Subcutaneous adipose tissue (tissue), 4 donors: ENCODE results near the gene LYPLA2. TPM values are rescaled to one million over a fixed set of nuclear protein-coding genes. Genes with fewer than 3 reads are reported as not detected.

Source experiments
- total RNA-seq, 4 donors: library from RNA; depleted of rRNA; stranded (reverse); fragments of >200 nt; gene quantifications; one replicate each; pipeline ENCODE4 v1.1.0, GENCODE V29; 2016
- TF ChIP-seq, protein P1 (sequence below): fragments of 450-650 bp; IDR thresholded peaks from one replicate; pipeline ENCODE4 v1.5.1; 2016; ENCODE audit warnings: low read depth, mild to moderate bottlenecking, control low read depth, antibody characterized with exemption, moderate library complexity

The LYPLA2 gene
- total RNA-seq, 4 donors from 2014 or later: 20.3 to 34.0 (median 27.5) TPM

GRCh38 chr1:23805025-23805424 lies 14.1 kb downstream of the LYPLA2 start:
- TF ChIP-seq, protein P1, sequence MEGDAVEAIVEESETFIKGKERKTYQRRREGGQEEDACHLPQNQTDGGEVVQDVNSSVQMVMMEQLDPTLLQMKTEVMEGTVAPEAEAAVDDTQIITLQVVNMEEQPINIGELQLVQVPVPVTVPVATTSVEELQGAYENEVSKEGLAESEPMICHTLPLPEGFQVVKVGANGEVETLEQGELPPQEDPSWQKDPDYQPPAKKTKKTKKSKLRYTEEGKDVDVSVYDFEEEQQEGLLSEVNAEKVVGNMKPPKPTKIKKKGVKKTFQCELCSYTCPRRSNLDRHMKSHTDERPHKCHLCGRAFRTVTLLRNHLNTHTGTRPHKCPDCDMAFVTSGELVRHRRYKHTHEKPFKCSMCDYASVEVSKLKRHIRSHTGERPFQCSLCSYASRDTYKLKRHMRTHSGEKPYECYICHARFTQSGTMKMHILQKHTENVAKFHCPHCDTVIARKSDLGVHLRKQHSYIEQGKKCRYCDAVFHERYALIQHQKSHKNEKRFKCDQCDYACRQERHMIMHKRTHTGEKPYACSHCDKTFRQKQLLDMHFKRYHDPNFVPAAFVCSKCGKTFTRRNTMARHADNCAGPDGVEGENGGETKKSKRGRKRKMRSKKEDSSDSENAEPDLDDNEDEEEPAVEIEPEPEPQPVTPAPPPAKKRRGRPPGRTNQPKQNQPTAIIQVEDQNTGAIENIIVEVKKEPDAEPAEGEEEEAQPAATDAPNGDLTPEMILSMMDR: no peak

- TF ChIP-seq, protein P1: no peak
Measured at GRCh38 chr1:23806280-23806679, 15.3 kb downstream of the LYPLA2 start.

DNA sequence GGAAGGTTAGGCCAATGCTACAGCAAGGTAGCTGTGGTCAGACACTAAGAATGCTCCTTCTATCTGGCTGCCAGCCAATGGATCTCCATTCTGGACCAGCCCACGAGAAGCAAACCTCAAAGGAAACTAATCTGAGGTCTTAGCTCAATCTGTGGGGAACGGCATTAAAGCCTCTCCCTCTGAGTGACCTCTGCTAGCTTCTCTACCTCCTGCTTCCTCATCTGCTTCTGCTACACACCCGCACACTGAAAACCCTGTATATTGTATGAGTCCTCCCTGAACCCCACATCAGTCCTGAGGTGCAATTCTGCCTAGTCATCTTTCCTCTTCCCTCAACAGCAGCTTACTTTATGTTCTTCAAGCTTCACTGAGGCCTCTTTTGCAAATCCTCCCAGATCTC lies 16.5 kb downstream of the LYPLA2 start:
- TF ChIP-seq, protein P1: no peak

GRCh38 chr1:23809751-23810171 lies 18.8 kb downstream of the LYPLA2 start:
- TF ChIP-seq, protein P1: no peak

DNA sequence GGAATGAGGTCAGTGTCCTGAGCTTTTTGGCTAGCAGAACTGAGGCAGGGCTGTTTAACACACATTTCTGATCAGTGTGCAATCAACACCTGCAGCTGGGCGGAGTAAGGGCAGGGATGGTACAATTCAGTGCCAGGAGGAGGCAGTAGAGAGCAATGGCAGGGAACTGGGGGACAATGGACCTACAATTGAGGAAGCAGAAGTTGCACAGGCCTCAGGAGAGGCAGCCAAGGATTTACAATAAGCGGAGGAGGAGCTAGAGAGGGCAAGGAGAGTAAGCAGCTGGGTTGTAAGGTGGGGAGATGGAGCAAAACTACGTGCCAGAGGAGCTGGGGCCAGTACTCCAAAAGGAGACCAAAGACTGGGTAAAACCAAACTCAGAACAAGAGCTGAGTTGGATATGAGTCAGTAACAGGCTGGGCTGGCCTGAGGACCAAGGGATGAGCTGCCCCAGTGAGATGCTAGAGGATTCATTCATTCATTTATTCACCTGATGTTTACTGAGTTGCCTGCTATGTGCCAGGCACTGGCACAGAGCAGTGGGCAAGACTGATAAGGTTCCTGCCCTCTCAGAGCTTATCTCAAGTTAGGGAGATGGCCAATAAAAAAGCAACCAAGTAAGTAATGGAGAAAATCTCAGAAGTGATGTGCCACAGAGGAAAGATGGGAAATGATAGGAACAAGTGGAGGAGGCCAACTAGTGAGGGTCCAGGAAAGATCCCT lies 20.0 kb downstream of the LYPLA2 start:
- TF ChIP-seq, protein P1: no peak

GRCh38 chr1:23814016-23814415 lies 23.1 kb downstream of the LYPLA2 start:
- TF ChIP-seq, protein P1: no peak

DNA sequence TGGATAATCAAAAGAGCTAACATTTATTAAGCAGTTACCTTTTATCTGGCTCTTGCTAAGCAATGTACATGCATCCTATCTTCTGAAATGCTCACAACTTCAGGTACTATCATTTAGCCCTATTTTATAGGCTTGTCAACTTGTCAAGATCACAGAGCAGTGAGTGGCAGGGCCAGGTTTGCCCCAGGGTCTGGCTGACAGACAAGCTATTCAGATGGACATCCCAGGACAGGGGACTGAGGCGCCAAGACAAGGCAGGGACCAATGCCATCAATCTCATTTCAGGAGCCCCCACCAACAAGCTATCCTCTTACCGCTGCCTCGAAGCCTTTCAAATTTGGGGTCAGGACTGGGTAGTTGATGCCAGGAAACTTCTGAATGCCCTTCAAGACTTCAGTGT lies 25.4 kb downstream of the LYPLA2 start:
- TF ChIP-seq, protein P1: no peak
